HepG2 (cell line): ENCODE measurements around the gene UNC5B. TPM values are rescaled to one million over a fixed set of nuclear protein-coding genes. Genes with fewer than 3 reads are reported as not detected.

Source experiments
- BORCS8-MEF2B ChIP-seq: sonication (generic); formaldehyde crosslinking; IDR thresholded peaks from 2 replicates; pipeline ENCODE4 v1.8.0; 2022; ENCODE audit warnings: mild to moderate bottlenecking, missing genetic modification reagents
- BRCA1 ChIP-seq: sonication (generic); formaldehyde crosslinking; IDR thresholded peaks from 2 replicates; pipeline ENCODE4 v1.4.0; 2020; ENCODE audit warnings: missing genetic modification reagents
- CENPT ChIP-seq: sonication (generic); formaldehyde crosslinking; IDR thresholded peaks from 2 replicates; pipeline ENCODE4 v1.8.0; 2022; ENCODE audit warnings: low read depth, mild to moderate bottlenecking, moderate library complexity, missing genetic modification reagents
- CREM ChIP-seq, 2 experiments: sonication (generic) in 1 of 2; formaldehyde crosslinking in 1 of 2; IDR thresholded peaks; 2 replicates each; pipeline versions ENCODE4 v1.4.0 to v1.6.1; 2016 to 2020; ENCODE audit warnings: antibody characterized with exemption in 1 of 2, mild to moderate bottlenecking in 1 of 2, missing genetic modification reagents in 1 of 2
- EEA1 ChIP-seq: sonication (generic); formaldehyde crosslinking; IDR thresholded peaks from 2 replicates; pipeline ENCODE4 v1.5.1; 2020; ENCODE audit warnings: mild to moderate bottlenecking, missing genetic modification reagents, borderline replicate concordance
- FOXO1 ChIP-seq: sonication (generic); formaldehyde crosslinking; IDR thresholded peaks from 2 replicates; pipeline ENCODE4 v1.4.0; 2020; ENCODE audit warnings: missing genetic modification reagents
- HDAC1 ChIP-seq: sonication (generic); formaldehyde crosslinking; IDR thresholded peaks from 2 replicates; pipeline ENCODE4 v1.5.1; 2020; ENCODE audit warnings: mild to moderate bottlenecking, missing genetic modification reagents
- JUN ChIP-seq: sonication (generic); formaldehyde crosslinking; IDR thresholded peaks from 2 replicates; pipeline ENCODE4 v1.4.0; 2020; ENCODE audit warnings: mild to moderate bottlenecking, missing genetic modification reagents
- MIER2 ChIP-seq: IDR thresholded peaks from 2 replicates; pipeline ENCODE4 v1.6.1; 2016; ENCODE audit warnings: missing biosample characterization, missing genetic modification reagents
- MNT ChIP-seq: fragments of 450-650 bp; IDR thresholded peaks from 2 replicates; pipeline ENCODE4 v1.6.1; 2016
- NFYC ChIP-seq: IDR thresholded peaks from 2 replicates; pipeline ENCODE4 v1.6.1; 2016; ENCODE audit warnings: missing genetic modification reagents, missing compliant biosample characterization
- RNF2 ChIP-seq: fragments of 450-650 bp; conservative IDR thresholded peaks from 2 replicates; pipeline ENCODE4 v1.6.1; 2016; ENCODE audit warnings: low read depth
- SIN3B ChIP-seq: fragments of 150-350 bp; IDR thresholded peaks from 2 replicates; pipeline ENCODE4 v1.6.1; 2014; ENCODE audit warnings: low read length
- TSC22D2 ChIP-seq: sonication (generic); formaldehyde crosslinking; IDR thresholded peaks from 2 replicates; pipeline ENCODE4 v1.5.1; 2020; ENCODE audit warnings: missing genetic modification reagents, mild to moderate bottlenecking, borderline replicate concordance
- ZBTB20 ChIP-seq: sonication (generic); formaldehyde crosslinking; IDR thresholded peaks from 2 replicates; pipeline ENCODE4 v1.8.1; 2023; ENCODE audit warnings: missing genetic modification reagents, low read depth, mild to moderate bottlenecking, borderline replicate concordance
- ZNF124 ChIP-seq: sonication (generic); formaldehyde crosslinking; IDR thresholded peaks from 2 replicates; pipeline ENCODE4 v1.4.0; 2020; ENCODE audit warnings: missing genetic modification reagents
- ZNF17 ChIP-seq: sonication (generic); formaldehyde crosslinking; IDR thresholded peaks from 2 replicates; pipeline ENCODE4 v1.5.0; 2020; ENCODE audit warnings: mild to moderate bottlenecking, missing genetic modification reagents
- ZNF607 ChIP-seq: sonication (generic); formaldehyde crosslinking; IDR thresholded peaks from 2 replicates; pipeline ENCODE4 v1.5.1; 2020; ENCODE audit warnings: missing genetic modification reagents, mild to moderate bottlenecking, borderline replicate concordance
- ZNF629 ChIP-seq: sonication (generic); formaldehyde crosslinking; conservative IDR thresholded peaks from 2 replicates; pipeline ENCODE4 v1.5.0; 2020; ENCODE audit warnings: missing genetic modification reagents
- ZNF672 ChIP-seq: sonication (generic); formaldehyde crosslinking; IDR thresholded peaks from 2 replicates; pipeline ENCODE4 v1.8.1; 2022; ENCODE audit warnings: missing genetic modification reagents
- ZNF761 ChIP-seq: sonication (generic); formaldehyde crosslinking; conservative IDR thresholded peaks from 2 replicates; pipeline ENCODE4 v1.4.0; 2020; ENCODE audit warnings: mild to moderate bottlenecking, missing genetic modification reagents
- polyA plus RNA-seq, 8 experiments: library from polyadenylated mRNA; depleted of rRNA in 3 of 8; stranded (reverse) in 7 of 8; unstranded in 1 of 8; fragments of >200 nt; fragmentation: Illumina TruSeq in 4 of 8; extraction: Trizol in 4 of 8; gene quantifications; 2 replicates each; pipeline versions ENCODE4 v1.2.1 to v1.2.3, GENCODE V29; 2011 to 2016; ENCODE audit warnings: low read depth in 4 of 8, missing spikeins in 1 of 8, mixed read lengths in 1 of 8; ENCODE audit not compliant: insufficient read depth in 1 of 8
- total RNA-seq, 5 experiments: library from RNA; depleted of rRNA; stranded (reverse); fragments of >200 nt; fragmentation: Illumina TruSeq; extraction: Trizol; gene quantifications; 2 replicates each; pipeline ENCODE4 v1.2.3, GENCODE V29; 2016; ENCODE audit warnings: low read depth in 1 of 5
- TF ChIP-seq, protein P1 (sequence below): IDR thresholded peaks from 2 replicates; pipeline ENCODE4 v1.6.1; 2018; ENCODE audit warnings: missing genetic modification reagents
- TF ChIP-seq, protein P2 (sequence below): sonication (generic); formaldehyde crosslinking; IDR thresholded peaks from 2 replicates; pipeline ENCODE4 v1.5.0; 2020; ENCODE audit warnings: missing genetic modification reagents, mild to moderate bottlenecking, borderline replicate concordance

Gene UNC5B
- total and polyA plus RNA-seq, 2 of the 13 experiments (the other 11 are each of a cell fraction or from before 2014, with no cell fraction given), result 0.07 TPM

DNA sequence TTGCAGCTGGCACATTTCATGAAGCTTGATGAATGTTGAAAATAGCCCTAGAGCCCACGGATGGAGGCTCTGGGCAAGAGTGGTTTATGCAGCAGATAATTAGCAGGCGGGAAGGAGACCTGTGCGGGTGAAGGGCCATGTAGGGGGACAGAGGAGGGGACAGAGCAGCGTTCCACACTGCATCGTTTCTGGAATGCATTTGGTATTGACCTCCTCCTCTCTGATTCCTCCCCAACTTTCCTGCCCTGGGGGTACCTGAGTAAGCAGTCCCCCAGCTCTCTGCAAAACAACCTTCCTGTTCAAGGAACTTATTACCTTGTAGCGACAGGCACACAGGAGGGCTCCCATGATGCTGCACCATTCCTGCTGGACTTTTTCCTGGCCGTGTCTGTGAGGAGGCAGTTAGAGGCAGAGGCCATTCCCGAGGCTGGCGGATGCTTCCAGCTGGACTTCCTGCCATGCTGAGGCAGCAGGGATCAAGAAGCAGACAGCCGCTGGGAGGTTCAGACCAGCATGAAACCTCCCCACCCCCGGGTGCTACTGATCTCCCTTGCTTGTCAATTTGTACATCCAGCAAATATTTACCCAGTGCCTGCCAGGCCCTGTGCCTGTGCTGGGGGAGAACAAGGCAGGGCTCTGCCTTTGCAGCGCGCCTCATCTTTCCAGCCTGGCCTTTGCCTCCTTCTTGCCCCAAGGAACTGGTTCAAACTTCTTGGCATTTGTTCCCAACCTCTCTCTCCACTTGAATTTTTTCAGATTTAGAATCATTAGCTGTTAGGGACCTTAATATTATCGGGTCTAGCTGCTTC is 135.4 kb downstream of the UNC5B start (continued):
- TF ChIP-seq RNF2, result no peak
- no peak for TF ChIP-seq BORCS8-MEF2B (CRISPR knock-in tag)
- TF ChIP-seq ZNF607 (CRISPR knock-in tag), result 0 out of 2 replicates have a peak, but pooled peaks have one; percentile 46
- TF ChIP-seq, protein P1, sequence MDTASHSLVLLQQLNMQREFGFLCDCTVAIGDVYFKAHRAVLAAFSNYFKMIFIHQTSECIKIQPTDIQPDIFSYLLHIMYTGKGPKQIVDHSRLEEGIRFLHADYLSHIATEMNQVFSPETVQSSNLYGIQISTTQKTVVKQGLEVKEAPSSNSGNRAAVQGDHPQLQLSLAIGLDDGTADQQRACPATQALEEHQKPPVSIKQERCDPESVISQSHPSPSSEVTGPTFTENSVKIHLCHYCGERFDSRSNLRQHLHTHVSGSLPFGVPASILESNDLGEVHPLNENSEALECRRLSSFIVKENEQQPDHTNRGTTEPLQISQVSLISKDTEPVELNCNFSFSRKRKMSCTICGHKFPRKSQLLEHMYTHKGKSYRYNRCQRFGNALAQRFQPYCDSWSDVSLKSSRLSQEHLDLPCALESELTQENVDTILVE (CRISPR knock-in tag), result peak; percentile 57; the same call in 1 of the 2 replicates
- TF ChIP-seq BRCA1 (CRISPR knock-in tag), result 0 out of 2 replicates have a peak, but pooled peaks have one; percentile 84
- TF ChIP-seq NFYC (CRISPR knock-in tag), result no peak
- TF ChIP-seq CENPT (CRISPR knock-in tag), result no peak
- no peak for TF ChIP-seq ZNF672
- peak; percentile 80 for TF ChIP-seq HDAC1 (CRISPR knock-in tag)
- TF ChIP-seq MIER2, result 0 out of 2 replicates have a peak, but pooled peaks have one; percentile 64
- no peak for TF ChIP-seq JUN (CRISPR knock-in tag)
- no peak; the same call in 1 of the 2 replicates for TF ChIP-seq TSC22D2 (CRISPR knock-in tag)
- no peak for TF ChIP-seq CREM (IDR thresholded peaks at IDR 0.05)
- no peak for TF ChIP-seq CREM (CRISPR knock-in tag; IDR thresholded peaks at IDR 0.05)
- peak; percentile 21; the same call in 1 of the 2 replicates for TF ChIP-seq ZNF124 (CRISPR knock-in tag)
- no peak for TF ChIP-seq ZNF17 (CRISPR knock-in tag)
- TF ChIP-seq, protein P2, sequence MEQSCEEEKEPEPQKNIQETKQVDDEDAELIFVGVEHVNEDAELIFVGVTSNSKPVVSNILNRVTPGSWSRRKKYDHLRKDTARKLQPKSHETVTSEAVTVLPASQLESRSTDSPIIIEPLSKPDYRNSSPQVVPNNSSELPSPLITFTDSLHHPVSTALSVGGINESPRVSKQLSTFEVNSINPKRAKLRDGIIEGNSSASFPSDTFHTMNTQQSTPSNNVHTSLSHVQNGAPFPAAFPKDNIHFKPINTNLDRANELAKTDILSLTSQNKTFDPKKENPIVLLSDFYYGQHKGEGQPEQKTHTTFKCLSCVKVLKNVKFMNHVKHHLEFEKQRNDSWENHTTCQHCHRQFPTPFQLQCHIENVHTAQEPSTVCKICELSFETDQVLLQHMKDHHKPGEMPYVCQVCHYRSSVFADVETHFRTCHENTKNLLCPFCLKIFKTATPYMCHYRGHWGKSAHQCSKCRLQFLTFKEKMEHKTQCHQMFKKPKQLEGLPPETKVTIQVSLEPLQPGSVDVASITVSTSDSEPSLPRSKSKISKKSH (CRISPR knock-in tag), result no peak
- TF ChIP-seq EEA1 (CRISPR knock-in tag), result no peak
- TF ChIP-seq SIN3B, result no peak
- TF ChIP-seq FOXO1 (CRISPR knock-in tag), result peak; percentile 79
- no peak for TF ChIP-seq MNT
- TF ChIP-seq ZNF629 (CRISPR knock-in tag), result no peak; the same call in 1 of the 2 replicates
- peak; percentile 26; the same call in 1 of the 2 replicates for TF ChIP-seq ZBTB20 (CRISPR knock-in tag)
- 0 out of 2 replicates have a peak, but pooled peaks have one; percentile 50 for TF ChIP-seq ZNF761
